Progenitor cell of endocrine pancreas (in vitro differentiated cells): ENCODE results near the gene STPG4. TPM values are rescaled to one million over a fixed set of nuclear protein-coding genes. Genes with fewer than 3 reads are reported as not detected.

Experiments used
- DNase-seq: peaks from one replicate; pipeline ENCODE4 v3.0.0; 2021; ENCODE audit warnings: low spot score; ENCODE audit not compliant: unreplicated experiment
- H3K27ac Mint-ChIP-seq: 2 replicates; pipeline ENCODE4 v1.8.0; 2021; ENCODE audit warnings: mild to moderate bottlenecking, moderate library complexity, mixed read lengths
- H3K27me3 Mint-ChIP-seq: 2 replicates; pipeline ENCODE4 v1.8.0; 2021; ENCODE audit warnings: mixed read lengths
- H3K36me3 Mint-ChIP-seq: 2 replicates; pipeline ENCODE4 v1.8.0; 2022; ENCODE audit warnings: mixed read lengths; ENCODE audit not compliant: insufficient read depth
- H3K4me1 Mint-ChIP-seq: 2 replicates; pipeline ENCODE4 v1.8.0; 2021; ENCODE audit warnings: low read depth, mixed read lengths
- H3K4me3 Mint-ChIP-seq: 2 replicates; pipeline ENCODE4 v1.8.0; 2021; ENCODE audit warnings: low read depth, mild to moderate bottlenecking, moderate library complexity, mixed read lengths
- H3K9me3 Mint-ChIP-seq: 2 replicates; pipeline ENCODE4 v1.8.0; 2021; ENCODE audit warnings: low read depth, mixed read lengths
- CTCF ChIP-seq: fragments of 200-600 bp; sonication (generic); IDR thresholded peaks from one replicate; pipeline ENCODE4 v1.5.0; 2021; ENCODE audit warnings: antibody characterized with exemption, mild to moderate bottlenecking; ENCODE audit not compliant: unreplicated experiment
- total RNA-seq: library from RNA; stranded (reverse); gene quantifications from 2 replicates; pipeline ENCODE4 v1.2.1, GENCODE V29; 2021

The STPG4 gene
- total RNA-seq, 1 donor from 2014 or later = 0.34 TPM

- Mint-ChIP-seq H3K27me3 (peaks cover 13% of the 10 kb centered on the region), H3K9me3 (no peaks in the 10 kb centered on the region), H3K27ac (no peak overlapping the region), H3K4me1 (peaks cover 24% of the 10 kb centered on the region), H3K4me3 (no peak overlapping the region), H3K36me3 (no peaks in the 10 kb centered on the region)
- no peak for DNase-seq
- no peak for TF ChIP-seq CTCF
Measured at GRCh38 chr2:47083005-47083404, 72.1 kb downstream of the STPG4 start.

- DNase-seq = no peak
- peak overlapping the region; percentile 88 for H3K27ac Mint-ChIP-seq
- peaks cover 7% of the 10 kb centered on the region for H3K27me3 Mint-ChIP-seq
- no peak for TF ChIP-seq CTCF
- H3K36me3 Mint-ChIP-seq = no peaks in the 10 kb centered on the region
- no peaks in the 10 kb centered on the region for H3K9me3 Mint-ChIP-seq
- H3K4me3 Mint-ChIP-seq = no peak overlapping the region
- H3K4me1 Mint-ChIP-seq = peaks cover 30% of the 10 kb centered on the region
Measured at GRCh38 chr2:47080888-47081301, 74.2 kb downstream of the STPG4 start.

- Mint-ChIP-seq H3K27ac (peak overlapping the region; percentile 67), H3K4me3 (no peak overlapping the region), H3K9me3 (no peaks in the 10 kb centered on the region), H3K36me3 (no peaks in the 10 kb centered on the region), H3K27me3 (no peaks in the 10 kb centered on the region), H3K4me1 (peaks cover 28% of the 10 kb centered on the region)
- DNase-seq = no peak
- TF ChIP-seq CTCF = no peak
Measured at GRCh38 chr2:47079515-47080412, 75.3 kb downstream of the STPG4 start.

- TF ChIP-seq CTCF = no peak
- Mint-ChIP-seq H3K27ac (peak overlapping the region; percentile 85), H3K4me1 (peaks cover 26% of the 10 kb centered on the region), H3K27me3 (no peaks in the 10 kb centered on the region), H3K9me3 (no peaks in the 10 kb centered on the region), H3K36me3 (no peaks in the 10 kb centered on the region), H3K4me3 (peak overlapping the region; percentile 48)
- no peak for DNase-seq
Measured at GRCh38 chr2:47078541-47079482, 76.3 kb downstream of the STPG4 start.
